ENCODE results near the gene TCP1. TPM values are rescaled to one million over a fixed set of nuclear protein-coding genes. Genes with fewer than 3 reads are reported as not detected.
"Not testable (repeated sequence)": the region's sequence is repeated elsewhere in the genome, so short reads cannot be mapped to it uniquely, and the experiment has no call there.

The TCP1 gene
- total RNA-seq, 1 donor from 2014 or later = 254 TPM

DNA sequence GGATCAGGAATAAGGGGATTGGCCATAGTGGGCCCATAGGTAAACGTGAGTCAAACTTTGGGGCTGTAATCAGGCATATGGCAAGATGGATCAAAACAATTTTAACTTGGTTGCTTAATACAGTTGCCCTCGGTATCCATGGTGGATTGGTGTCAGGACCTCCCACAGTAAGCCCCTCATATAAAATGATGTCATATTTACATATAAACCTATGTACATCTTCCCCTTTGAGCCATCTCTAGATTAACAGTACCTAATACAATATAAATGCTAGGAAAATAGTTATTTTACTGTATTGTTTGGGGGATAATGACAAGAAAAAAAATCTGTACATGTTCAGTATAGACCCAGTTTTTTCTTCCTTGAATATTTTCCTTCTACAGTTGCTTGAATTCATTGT, 35.0 kb downstream of the TCP1 start:
- H3K4me1 Mint-ChIP-seq (ENCODE audit: low read depth, unreplicated experiment) = no peaks in the 10 kb centered on the region
- H3K36me3 Mint-ChIP-seq (ENCODE audit: unreplicated experiment) = no peaks in the 10 kb centered on the region
- H3K27ac Mint-ChIP-seq (ENCODE audit: unreplicated experiment) = no peak overlapping the region
- H3K4me3 Mint-ChIP-seq (ENCODE audit: unreplicated experiment) = no peak overlapping the region
- DNase-seq = no peak
- TF ChIP-seq CTCF (IDR thresholded peaks at IDR 0.05; ENCODE audit: partially characterized antibody, unreplicated experiment) = no peak
- peaks cover 3% of the 10 kb centered on the region for H3K9me3 Mint-ChIP-seq (ENCODE audit: unreplicated experiment)
- no peaks in the 10 kb centered on the region for H3K27me3 Mint-ChIP-seq (ENCODE audit: unreplicated experiment)

DNA sequence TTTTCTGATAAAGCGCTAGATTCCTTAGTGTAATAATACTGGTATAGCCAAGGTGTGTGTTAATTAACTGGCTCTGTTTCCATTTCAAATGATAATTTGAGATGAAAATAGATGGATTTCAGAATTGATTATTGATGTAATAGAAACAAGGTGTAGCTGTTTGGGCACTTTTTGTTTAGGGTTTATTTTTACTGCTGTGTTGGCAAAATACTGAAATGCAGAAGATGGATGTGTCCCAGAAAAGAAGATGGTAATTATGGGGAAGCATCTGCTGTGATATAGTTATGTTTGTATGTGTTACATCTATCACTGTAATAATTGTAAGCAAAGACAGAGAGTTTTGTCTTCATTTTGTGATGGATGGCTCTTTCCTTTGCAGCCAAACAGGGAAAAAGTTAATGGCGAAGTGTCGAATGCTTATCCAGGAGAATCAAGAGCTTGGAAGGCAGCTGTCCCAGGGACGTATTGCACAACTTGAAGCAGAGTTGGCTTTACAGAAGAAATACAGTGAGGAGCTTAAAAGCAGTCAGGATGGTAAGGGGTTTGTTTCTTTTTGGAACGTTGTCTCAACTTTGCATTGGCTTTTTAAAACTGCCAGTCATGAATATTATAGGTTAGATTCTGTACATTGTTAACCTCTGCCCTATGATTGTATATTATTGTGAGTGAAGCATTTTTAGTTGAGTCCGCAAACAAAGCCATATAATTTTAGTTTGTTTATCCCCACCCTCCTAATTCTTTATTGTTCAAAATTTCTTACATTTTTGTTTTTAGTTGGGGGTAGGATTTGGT, 36.1 kb downstream of the TCP1 start:
- no peaks in the 10 kb centered on the region for H3K9me3 Mint-ChIP-seq (ENCODE audit: unreplicated experiment)
- H3K27me3 Mint-ChIP-seq (ENCODE audit: unreplicated experiment) = no peaks in the 10 kb centered on the region
- H3K27ac Mint-ChIP-seq (ENCODE audit: unreplicated experiment) = peak overlapping the region; percentile 10
- no peak overlapping the region for H3K4me3 Mint-ChIP-seq (ENCODE audit: unreplicated experiment)
- TF ChIP-seq CTCF (IDR thresholded peaks at IDR 0.05; ENCODE audit: partially characterized antibody, unreplicated experiment) = no peak
- H3K4me1 Mint-ChIP-seq (ENCODE audit: low read depth, unreplicated experiment) = no peaks in the 10 kb centered on the region
- DNase-seq = no peak
- no peaks in the 10 kb centered on the region for H3K36me3 Mint-ChIP-seq (ENCODE audit: unreplicated experiment)

GRCh38 chr6:159751448-159751847, 38.0 kb downstream of the TCP1 start:
- H3K9me3 Mint-ChIP-seq (ENCODE audit: unreplicated experiment) = no peaks in the 10 kb centered on the region
- H3K27me3 Mint-ChIP-seq (ENCODE audit: unreplicated experiment) = no peaks in the 10 kb centered on the region
- no peak overlapping the region for H3K4me3 Mint-ChIP-seq (ENCODE audit: unreplicated experiment)
- no peak for DNase-seq
- H3K27ac Mint-ChIP-seq (ENCODE audit: unreplicated experiment) = no peak overlapping the region
- H3K4me1 Mint-ChIP-seq (ENCODE audit: low read depth, unreplicated experiment) = no peaks in the 10 kb centered on the region
- no peaks in the 10 kb centered on the region for H3K36me3 Mint-ChIP-seq (ENCODE audit: unreplicated experiment)
- TF ChIP-seq CTCF (IDR thresholded peaks at IDR 0.05; ENCODE audit: partially characterized antibody, unreplicated experiment) = no peak

DNA sequence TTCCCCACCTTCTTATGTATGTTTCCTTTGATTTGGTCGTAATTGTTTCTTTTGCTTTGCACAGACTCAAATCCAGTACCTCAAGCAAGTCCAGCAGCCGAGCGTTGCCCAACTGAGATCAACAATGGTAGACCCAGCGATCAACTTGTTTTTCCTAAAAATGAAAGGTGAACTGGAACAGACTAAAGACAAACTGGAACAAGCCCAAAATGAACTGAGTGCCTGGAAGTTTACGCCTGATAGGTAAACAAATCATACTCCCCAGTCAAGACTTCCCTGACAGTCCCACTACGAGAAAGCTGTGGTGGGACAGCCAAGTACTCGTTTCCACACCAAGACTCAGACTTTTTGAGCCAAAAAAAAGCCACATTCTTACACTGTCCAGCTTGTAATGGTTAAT, 41.3 kb downstream of the TCP1 start:
- DNase-seq; H3K27ac Mint-ChIP-seq (ENCODE audit: unreplicated experiment): not testable (repeated sequence)

DNA sequence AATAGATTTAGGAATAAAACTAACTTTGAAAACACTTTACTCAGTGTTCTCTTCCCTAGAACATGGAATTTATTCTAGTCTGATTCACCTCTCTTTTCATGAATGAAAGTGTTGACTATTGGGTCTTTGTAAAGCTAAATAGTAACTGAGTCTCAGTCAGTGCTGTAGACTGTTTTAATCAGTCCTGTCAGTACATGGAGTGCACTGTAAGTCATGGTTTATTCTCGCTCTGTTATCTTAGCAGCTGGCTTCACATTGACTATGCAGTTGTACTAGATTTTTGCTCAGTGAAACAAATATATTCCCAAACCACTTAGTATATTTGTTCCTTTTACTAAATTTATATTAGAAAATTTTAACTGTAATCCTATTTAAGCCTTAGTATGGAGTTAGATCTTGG, 42.6 kb downstream of the TCP1 start:
- H3K4me1 Mint-ChIP-seq (ENCODE audit: low read depth, unreplicated experiment) = no peaks in the 10 kb centered on the region
- H3K27ac Mint-ChIP-seq (ENCODE audit: unreplicated experiment) = no peak overlapping the region
- H3K36me3 Mint-ChIP-seq (ENCODE audit: unreplicated experiment) = no peaks in the 10 kb centered on the region
- no peaks in the 10 kb centered on the region for H3K27me3 Mint-ChIP-seq (ENCODE audit: unreplicated experiment)
- no peak overlapping the region for H3K4me3 Mint-ChIP-seq (ENCODE audit: unreplicated experiment)
- no peak for TF ChIP-seq CTCF (IDR thresholded peaks at IDR 0.05; ENCODE audit: partially characterized antibody, unreplicated experiment)
- DNase-seq = no peak
- H3K9me3 Mint-ChIP-seq (ENCODE audit: unreplicated experiment) = no peaks in the 10 kb centered on the region

More for the DNA sequence above, 41.3 kb downstream of the TCP1 start:
- not testable (repeated sequence) for H3K4me1 Mint-ChIP-seq (ENCODE audit: low read depth, unreplicated experiment); H3K36me3 Mint-ChIP-seq (ENCODE audit: unreplicated experiment); H3K27me3 Mint-ChIP-seq (ENCODE audit: unreplicated experiment); H3K9me3 Mint-ChIP-seq (ENCODE audit: unreplicated experiment); H3K4me3 Mint-ChIP-seq (ENCODE audit: unreplicated experiment)
